ENCODE data around the gene PAQR6. TPM values are rescaled to one million over a fixed set of nuclear protein-coding genes. Genes with fewer than 3 reads are reported as not detected.

The PAQR6 gene
- total RNA-seq, 1 donor from 2014 or later, result 21.5 TPM

DNA sequence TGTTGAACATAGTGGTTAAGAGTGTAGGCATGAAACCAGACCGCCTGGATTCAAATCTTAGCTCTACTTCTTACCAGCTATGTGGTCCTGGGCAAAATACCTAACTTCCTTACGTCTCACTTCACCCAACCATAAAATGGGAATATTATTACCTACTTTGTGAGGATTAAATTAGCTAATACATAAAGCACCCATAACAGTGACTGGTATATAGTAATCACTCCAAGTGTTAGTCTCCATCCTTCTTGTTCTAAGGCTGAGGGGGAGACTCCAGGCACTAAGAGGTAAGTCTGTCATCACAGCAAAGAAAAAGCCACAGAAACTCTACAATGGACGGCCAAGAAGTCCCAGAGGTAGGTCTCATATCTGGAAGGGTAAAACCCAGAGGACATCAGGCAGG, 32.0 kb upstream of the PAQR6 start:
- H3K36me3 Mint-ChIP-seq (ENCODE audit: insufficient read depth), result peaks cover 15% of the 10 kb centered on the region
- H3K9me3 Mint-ChIP-seq (ENCODE audit: low read depth), result no peaks in the 10 kb centered on the region
- TF ChIP-seq, protein P1, sequence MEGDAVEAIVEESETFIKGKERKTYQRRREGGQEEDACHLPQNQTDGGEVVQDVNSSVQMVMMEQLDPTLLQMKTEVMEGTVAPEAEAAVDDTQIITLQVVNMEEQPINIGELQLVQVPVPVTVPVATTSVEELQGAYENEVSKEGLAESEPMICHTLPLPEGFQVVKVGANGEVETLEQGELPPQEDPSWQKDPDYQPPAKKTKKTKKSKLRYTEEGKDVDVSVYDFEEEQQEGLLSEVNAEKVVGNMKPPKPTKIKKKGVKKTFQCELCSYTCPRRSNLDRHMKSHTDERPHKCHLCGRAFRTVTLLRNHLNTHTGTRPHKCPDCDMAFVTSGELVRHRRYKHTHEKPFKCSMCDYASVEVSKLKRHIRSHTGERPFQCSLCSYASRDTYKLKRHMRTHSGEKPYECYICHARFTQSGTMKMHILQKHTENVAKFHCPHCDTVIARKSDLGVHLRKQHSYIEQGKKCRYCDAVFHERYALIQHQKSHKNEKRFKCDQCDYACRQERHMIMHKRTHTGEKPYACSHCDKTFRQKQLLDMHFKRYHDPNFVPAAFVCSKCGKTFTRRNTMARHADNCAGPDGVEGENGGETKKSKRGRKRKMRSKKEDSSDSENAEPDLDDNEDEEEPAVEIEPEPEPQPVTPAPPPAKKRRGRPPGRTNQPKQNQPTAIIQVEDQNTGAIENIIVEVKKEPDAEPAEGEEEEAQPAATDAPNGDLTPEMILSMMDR (IDR thresholded peaks at IDR 0.05; ENCODE audit: unreplicated experiment), result no peak
- H3K4me1 Mint-ChIP-seq (ENCODE audit: low read depth), result peaks cover 28% of the 10 kb centered on the region
- H3K27me3 Mint-ChIP-seq, result no peaks in the 10 kb centered on the region
- no peak overlapping the region for H3K27ac Mint-ChIP-seq
- DNase-seq (ENCODE audit: low spot score, unreplicated experiment), result no peak
- H3K4me3 Mint-ChIP-seq (ENCODE audit: low read depth), result peak overlapping the region; percentile 1

GRCh38 chr1:156276966-156277381, 29.1 kb upstream of the PAQR6 start:
- no peak for DNase-seq (ENCODE audit: low spot score, unreplicated experiment)
- Mint-ChIP-seq H3K27ac (no peak overlapping the region), H3K4me3 (ENCODE audit: low read depth) (no peak overlapping the region), H3K36me3 (ENCODE audit: insufficient read depth) (peaks cover 33% of the 10 kb centered on the region), H3K9me3 (ENCODE audit: low read depth) (no peaks in the 10 kb centered on the region), H3K27me3 (no peaks in the 10 kb centered on the region), H3K4me1 (ENCODE audit: low read depth) (peaks cover 8% of the 10 kb centered on the region)
- TF ChIP-seq, protein P1 (IDR thresholded peaks at IDR 0.05; ENCODE audit: unreplicated experiment), result no peak

DNA sequence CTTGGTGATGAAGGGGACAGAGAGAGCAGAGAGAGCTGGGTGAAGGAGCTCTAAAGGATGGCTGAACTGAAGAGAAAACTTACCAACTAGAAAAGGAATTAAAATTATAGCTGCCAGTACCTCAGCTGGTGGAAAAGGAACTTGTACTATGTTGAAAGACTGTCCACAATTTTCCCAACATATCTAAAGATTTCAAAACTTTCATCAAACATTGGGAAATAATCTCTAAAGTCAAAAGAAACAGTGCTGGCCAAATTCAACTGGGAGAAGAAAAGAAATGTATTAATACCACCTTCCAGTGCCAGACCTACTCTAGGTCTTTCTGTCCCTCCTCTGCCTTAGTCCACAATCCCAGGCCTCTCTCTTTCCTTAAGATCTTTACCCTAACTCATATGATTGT, 28.7 kb upstream of the PAQR6 start:
- Mint-ChIP-seq H3K36me3 (ENCODE audit: insufficient read depth) (peaks cover 34% of the 10 kb centered on the region), H3K4me3 (ENCODE audit: low read depth) (no peak overlapping the region), H3K27me3 (no peaks in the 10 kb centered on the region), H3K9me3 (ENCODE audit: low read depth) (no peaks in the 10 kb centered on the region), H3K4me1 (ENCODE audit: low read depth) (peaks cover 6% of the 10 kb centered on the region), H3K27ac (no peak overlapping the region)
- no peak for DNase-seq (ENCODE audit: low spot score, unreplicated experiment)
- TF ChIP-seq, protein P1 (IDR thresholded peaks at IDR 0.05; ENCODE audit: unreplicated experiment), result no peak

DNA sequence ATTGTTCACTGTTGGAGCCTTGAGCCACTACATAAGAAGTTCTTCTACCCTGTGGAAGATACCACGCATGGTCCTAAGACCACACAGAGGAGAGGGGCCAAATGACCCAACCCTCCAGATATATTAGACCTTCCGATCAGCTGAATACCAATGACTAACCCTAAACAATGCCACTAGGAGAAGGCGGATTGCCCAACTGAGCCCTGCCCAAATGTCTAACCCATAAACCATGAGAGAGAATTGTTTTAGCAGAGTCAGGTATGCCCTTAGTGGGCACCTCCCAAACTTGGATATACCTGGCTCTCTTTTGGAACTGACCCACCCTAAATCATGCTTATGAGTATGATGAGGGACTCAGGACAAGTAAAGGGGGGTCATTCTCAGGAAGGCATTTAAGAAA, 22.5 kb upstream of the PAQR6 start:
- no peak for DNase-seq (ENCODE audit: low spot score, unreplicated experiment)
- Mint-ChIP-seq H3K4me1 (ENCODE audit: low read depth) (no peaks in the 10 kb centered on the region), H3K4me3 (ENCODE audit: low read depth) (no peak overlapping the region), H3K27me3 (no peaks in the 10 kb centered on the region), H3K9me3 (ENCODE audit: low read depth) (no peaks in the 10 kb centered on the region), H3K27ac (no peak overlapping the region), H3K36me3 (ENCODE audit: insufficient read depth) (peaks cover 48% of the 10 kb centered on the region)
- TF ChIP-seq, protein P1 (IDR thresholded peaks at IDR 0.05; ENCODE audit: unreplicated experiment), result no peak

DNA sequence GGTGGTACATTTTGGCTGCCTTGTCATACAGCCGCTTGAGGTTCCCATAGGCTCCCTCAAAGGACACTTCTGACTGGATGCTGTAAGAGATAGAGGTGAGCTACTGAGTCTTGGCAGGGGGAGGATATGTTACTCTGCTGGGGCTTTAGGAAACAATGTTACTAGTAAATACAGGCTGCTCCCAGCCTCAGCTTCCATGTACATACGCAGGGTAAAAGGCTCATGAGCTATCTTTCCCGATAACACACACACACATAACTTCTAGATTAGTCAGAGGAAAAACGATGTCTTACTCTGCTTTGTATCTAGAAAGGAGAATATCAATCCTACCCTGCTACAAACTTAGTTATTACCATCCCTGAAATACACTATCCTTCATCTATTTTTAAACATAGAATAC, 20.5 kb upstream of the PAQR6 start:
- Mint-ChIP-seq H3K9me3 (ENCODE audit: low read depth) (no peaks in the 10 kb centered on the region), H3K4me1 (ENCODE audit: low read depth) (no peaks in the 10 kb centered on the region), H3K36me3 (ENCODE audit: insufficient read depth) (peaks cover 38% of the 10 kb centered on the region), H3K27me3 (no peaks in the 10 kb centered on the region), H3K27ac (no peak overlapping the region), H3K4me3 (ENCODE audit: low read depth) (no peak overlapping the region)
- TF ChIP-seq, protein P1 (IDR thresholded peaks at IDR 0.05; ENCODE audit: unreplicated experiment), result no peak
- no peak for DNase-seq (ENCODE audit: low spot score, unreplicated experiment)
